Small intestine (tissue), 7 donors: Measurements from ENCODE around the gene MPRIP. TPM values are rescaled to one million over a fixed set of nuclear protein-coding genes. Genes with fewer than 3 reads are reported as not detected.
A peak's percentile ranks its signal among the peaks of the same experiment; 100 is the strongest.
"Not testable (repeated sequence)": the region's sequence is repeated elsewhere in the genome, so short reads cannot be mapped to it uniquely, and the experiment has no call there.

ENCODE experiments used
- DNase-seq, 2 donors: peaks; one replicate each; pipeline versions ENCODE4 v3.0.0 to v3.0.0-alpha.2; 2013
- FAIRE-seq: peaks from 2 replicates; lab custom pipeline; 2012; peaks lifted over from hg19 to GRCh38; lab: Jason Lieb, UNC
- H3K27ac ChIP-seq, 3 donors: one replicate each; pipeline ENCODE4 v1.5.1; 2013; ENCODE audit warnings: low read length in 2 of 3, mild to moderate bottlenecking in 2 of 3, control low read depth in 1 of 3, inconsistent platforms in 1 of 3, low read depth in 1 of 3, moderate library complexity in 1 of 3
- H3K27me3 ChIP-seq, 3 donors: one replicate each; pipeline ENCODE4 v1.6.1; 2013; ENCODE audit warnings: low read length in 3 of 3, inconsistent platforms in 1 of 3; ENCODE audit not compliant: control insufficient read depth in 3 of 3, insufficient read depth in 3 of 3
- H3K36me3 ChIP-seq, 3 donors: one replicate each; pipeline ENCODE4 v1.6.1; 2013; ENCODE audit warnings: low read length in 3 of 3, inconsistent platforms in 1 of 3, low read depth in 1 of 3, mild to moderate bottlenecking in 1 of 3, moderate library complexity in 1 of 3; ENCODE audit not compliant: control insufficient read depth in 3 of 3, insufficient read depth in 2 of 3
- H3K4me1 ChIP-seq, 3 donors: one replicate each; pipeline ENCODE4 v1.6.1; 2013; ENCODE audit warnings: low read length in 2 of 3, inconsistent platforms in 1 of 3, low read depth in 1 of 3, mild to moderate bottlenecking in 1 of 3, moderate library complexity in 1 of 3; ENCODE audit not compliant: control insufficient read depth in 3 of 3, insufficient read depth in 2 of 3
- H3K4me3 ChIP-seq, 3 donors: one replicate each; pipeline ENCODE4 v1.5.1; 2013; ENCODE audit warnings: low read length in 3 of 3, control low read depth in 1 of 3, inconsistent platforms in 1 of 3, low read depth in 1 of 3, mild to moderate bottlenecking in 1 of 3, moderate library complexity in 1 of 3
- H3K9me3 ChIP-seq, 2 donors: one replicate each; pipeline ENCODE4 v1.6.1; 2013; ENCODE audit warnings: low read depth in 1 of 2, low read length in 1 of 2; ENCODE audit not compliant: control insufficient read depth in 2 of 2, insufficient read depth in 1 of 2
- WGBS, 3 donors: extraction: QIAGEN DNeasy Blood & Tissue Kit; methylation state at CpG; one replicate each; pipeline ENCODE4 v1.1.7; 2013; 5-methylcytosine and 5-hydroxymethylcytosine counted together
- polyA plus RNA-seq, 4 donors: library from polyadenylated mRNA; stranded (reverse) in 3 of 4; unstranded in 1 of 4; fragments of 200-250 nt in 3 of 4; fragments of 120-200 nt in 1 of 4; gene quantifications; one replicate each; pipeline versions ENCODE4 v1.2.1 to v1.2.3, GENCODE V29; 2013
- donor health status: healthy with polysubstance abuse.
- donor health status: control.
- donor health status: control.
- donor health status: Bipolar disorder and iron deficiency.
- donor health status: healthy.

Gene MPRIP
- polyA plus RNA-seq, 4 donors, result 98.9 to 233 (median 190) TPM

- not testable (repeated sequence) for H3K36me3 ChIP-seq, H3K27me3 ChIP-seq, FAIRE-seq, H3K4me1 ChIP-seq, H3K4me3 ChIP-seq, DNase-seq, H3K9me3 ChIP-seq
- 2 to 32% (median 26%) methylated on average over 4 to 5 of the region's 12 CpGs for WGBS, 3 donors
- peak overlapping the region in 2 of 3 donors; percentile 68 to 80 for H3K27ac ChIP-seq
These were observed 31.7 kb upstream of the MPRIP start for GRCh38 chr17:17010545-17011034.

GRCh38 chr17:17011043-17011907 is 31.0 kb upstream of the MPRIP start:
- not testable (repeated sequence) for H3K27me3 ChIP-seq, H3K9me3 ChIP-seq, H3K4me1 ChIP-seq, H3K36me3 ChIP-seq, FAIRE-seq, H3K4me3 ChIP-seq
- DNase-seq, result peak; percentile 80 to 84
- peak overlapping the region; percentile 68 to 80 (median 70) for H3K27ac ChIP-seq
- WGBS, 3 donors, result 4 to 32% (median 18%) methylated on average over 2 to 6 of the region's 12 CpGs

GRCh38 chr17:17013828-17014747 is 28.2 kb upstream of the MPRIP start:
- not testable (repeated sequence) for H3K27ac ChIP-seq, H3K36me3 ChIP-seq, DNase-seq, H3K4me3 ChIP-seq, H3K9me3 ChIP-seq, H3K27me3 ChIP-seq, FAIRE-seq
- WGBS, 3 donors, result 78 to 85% (median 81%) methylated on average over 13 to 14 of the region's 14 CpGs
- peaks cover 0 to 10% (median 3%) of the 10 kb centered on the region in 3 donors for H3K4me1 ChIP-seq

DNA sequence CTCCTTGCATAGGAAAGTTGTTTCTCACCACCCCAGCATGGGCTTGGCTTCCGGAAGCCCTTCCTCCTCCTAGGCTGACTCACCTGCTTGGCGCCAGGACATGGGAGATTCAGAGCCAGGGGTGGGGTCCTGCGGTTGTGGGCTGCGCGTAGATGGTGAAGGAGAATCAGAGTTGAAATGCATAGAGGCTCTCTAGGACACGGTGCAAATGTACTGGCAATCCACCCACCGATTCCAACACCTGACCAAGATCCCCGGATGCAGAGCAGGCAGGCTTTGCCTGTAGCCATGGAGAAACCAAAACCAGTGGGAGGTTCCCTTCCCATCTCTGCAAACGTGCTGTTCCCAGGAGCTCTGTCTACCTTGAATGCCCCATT is 27.5 kb upstream of the MPRIP start:
- not testable (repeated sequence) for H3K27ac ChIP-seq, H3K36me3 ChIP-seq, FAIRE-seq, H3K27me3 ChIP-seq, H3K4me3 ChIP-seq, H3K9me3 ChIP-seq
- H3K4me1 ChIP-seq, result peaks cover 0 to 17% (median 3%) of the 10 kb centered on the region in 3 donors
- peak in 1 of 2 donors; percentile 31 for DNase-seq
- WGBS, 3 donors, result 46 to 76% (median 68%) methylated on average over 8 to 9 of the region's 9 CpGs

DNA sequence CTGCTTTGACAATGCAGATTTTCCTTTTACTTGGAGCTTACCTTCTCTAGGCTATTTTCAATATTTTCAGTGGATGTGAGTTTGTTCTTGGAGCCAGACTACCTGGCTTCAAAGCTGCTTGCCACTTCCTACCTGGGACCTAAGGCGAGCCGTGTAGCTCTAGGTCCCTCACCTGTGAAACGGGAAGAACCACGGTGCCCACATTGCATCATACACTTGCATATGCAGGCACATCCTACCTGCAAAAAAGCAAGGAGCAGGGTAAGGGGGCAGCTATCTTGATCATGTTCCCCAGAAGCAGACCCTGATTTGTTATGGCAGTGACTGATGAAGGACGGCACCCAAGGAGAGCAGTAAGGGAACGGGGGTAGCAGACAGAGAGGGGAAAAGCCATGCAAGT is 27.0 kb upstream of the MPRIP start:
- no peak for FAIRE-seq
- DNase-seq, result no peak
- H3K4me1 ChIP-seq, result peaks cover 0 to 22% (median 3%) of the 10 kb centered on the region in 3 donors
- H3K4me3 ChIP-seq, result no peak overlapping the region
- no peaks in the 10 kb centered on the region for H3K27me3 ChIP-seq
- 89 to 91% (median 90%) methylated on average over 6 of the region's 6 CpGs for WGBS, 3 donors
- H3K9me3 ChIP-seq, result peaks cover 0 to 4% of the 10 kb centered on the region in 2 donors
- H3K27ac ChIP-seq, result no peak overlapping the region
- peaks cover 0 to 6% (median 0%) of the 10 kb centered on the region in 3 donors for H3K36me3 ChIP-seq

DNA sequence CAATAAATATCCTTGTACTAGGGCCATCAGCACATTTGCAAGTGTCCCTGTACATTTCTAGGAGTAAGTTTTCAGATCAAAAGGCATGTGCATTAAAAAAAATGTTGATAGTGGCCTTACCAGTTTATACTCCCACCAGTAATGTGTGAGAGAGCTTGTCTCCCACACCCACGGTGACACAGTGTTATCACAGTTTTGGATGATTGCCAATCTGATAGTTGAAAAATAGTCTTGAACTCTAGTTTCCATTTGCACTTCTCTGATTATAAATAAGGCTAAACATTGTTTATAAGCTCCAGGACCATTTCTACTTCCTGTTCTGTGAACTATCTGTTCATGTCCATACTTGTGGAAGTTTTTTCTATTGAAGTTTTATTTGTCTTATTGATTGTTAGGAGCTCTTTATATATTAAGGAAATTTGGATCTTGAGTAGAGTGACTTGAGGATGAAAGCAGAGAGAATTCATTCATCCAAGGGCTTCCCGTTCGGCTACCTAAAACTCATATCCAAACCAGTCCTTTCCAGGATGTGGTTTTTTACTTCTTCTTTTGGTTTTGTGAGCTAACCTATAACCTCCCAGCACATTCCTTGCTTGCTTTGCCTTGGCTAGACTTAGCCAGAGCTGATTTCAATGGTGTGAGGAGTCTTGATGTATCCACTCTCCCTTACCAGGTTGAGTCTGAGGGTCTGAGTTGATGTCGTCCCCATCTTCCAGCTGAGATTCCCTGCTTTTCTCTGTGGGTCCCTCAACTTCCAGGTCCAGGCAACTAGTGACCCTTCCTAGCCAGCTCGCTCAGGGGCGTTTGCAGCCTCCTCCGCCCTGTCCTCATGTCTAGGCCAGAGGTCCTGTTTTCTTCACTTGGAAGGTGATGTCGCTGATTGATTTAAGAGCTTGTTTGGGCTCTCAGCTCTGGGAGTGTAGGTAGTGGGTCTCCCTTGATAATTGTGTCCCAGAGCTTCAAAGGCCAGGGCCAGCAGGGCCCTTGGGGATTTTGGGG is 25.8 kb upstream of the MPRIP start:
- H3K4me3 ChIP-seq, FAIRE-seq, H3K36me3 ChIP-seq, H3K27me3 ChIP-seq, H3K9me3 ChIP-seq: not testable (repeated sequence)
- peak; percentile 36 to 60 for DNase-seq
- H3K27ac ChIP-seq, result peak overlapping the region in 1 of 3 donors; percentile 21
- 76 to 85% (median 79%) methylated on average over 8 of the region's 8 CpGs for WGBS, 3 donors
- H3K4me1 ChIP-seq, result peaks cover 5 to 31% (median 5%) of the 10 kb centered on the region in 3 donors

- H3K4me3 ChIP-seq, result no peak overlapping the region
- no peak overlapping the region for H3K27ac ChIP-seq
- H3K36me3 ChIP-seq, result peaks cover 0 to 11% (median 0%) of the 10 kb centered on the region in 3 donors
- H3K4me1 ChIP-seq, result peaks cover 5 to 41% (median 7%) of the 10 kb centered on the region in 3 donors
- DNase-seq, result no peak
- H3K27me3 ChIP-seq, result no peaks in the 10 kb centered on the region
- no peak for FAIRE-seq
- peaks cover 0 to 4% of the 10 kb centered on the region in 2 donors for H3K9me3 ChIP-seq
- 91 to 96% (median 91%) methylated on average over 8 of the region's 8 CpGs for WGBS, 3 donors
These were observed 24.8 kb upstream of the MPRIP start for GRCh38 chr17:17017343-17018014.
